ENCODE measurements around the gene CABS1.

The CABS1 gene

DNA sequence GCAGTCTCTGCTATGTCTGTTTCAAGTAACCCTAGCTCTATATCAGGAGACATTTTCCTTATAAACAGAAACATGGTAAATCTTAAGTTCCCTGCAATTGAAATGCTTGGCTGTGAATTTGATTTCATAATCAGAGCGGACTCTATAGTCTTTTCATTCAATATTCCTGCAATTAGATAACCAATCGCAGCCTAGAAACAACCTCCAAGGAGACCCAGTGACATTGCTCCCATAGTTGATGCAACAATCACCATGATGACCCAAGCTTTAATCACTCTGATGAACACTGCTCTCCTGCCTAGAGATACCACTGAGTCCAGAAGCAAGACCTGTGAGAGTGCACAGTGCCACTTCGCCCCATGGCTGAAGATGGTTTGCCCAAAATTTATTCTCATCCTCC is at the start of gene CABS1:
TSS of gene CABS1 (plus strand) at position 301 of the 400 bp plus-strand sequence. CDS start at position 360, 59 bp downstream.
- DNase-seq (ENCODE audit: low spot score): no peak

- no peak for DNase-seq (ENCODE audit: low spot score)
Observed at GRCh38 chr4:70288651-70289050, 46.1 kb upstream of the CABS1 start.

DNA sequence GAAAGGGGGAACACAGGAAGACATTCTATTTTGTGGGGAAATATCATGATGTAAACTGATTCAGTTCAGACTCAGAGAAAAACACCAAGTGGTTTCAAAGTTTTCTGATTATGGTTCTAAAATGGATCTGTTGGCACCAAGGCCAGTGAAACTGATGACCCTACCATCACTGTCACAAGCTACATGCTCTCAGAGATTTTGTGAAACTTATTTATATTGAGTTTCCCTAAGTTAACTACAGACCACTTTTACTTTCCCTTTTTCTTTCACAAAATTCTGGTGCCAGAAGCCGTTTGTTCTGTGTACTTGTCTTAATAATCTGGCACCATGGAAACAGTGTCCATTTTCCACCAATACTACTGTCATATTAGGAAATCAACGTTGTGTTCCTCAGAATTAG is 43.4 kb upstream of the CABS1 start:
- no peak for DNase-seq (ENCODE audit: low spot score)

- no peak for DNase-seq (ENCODE audit: low spot score)
Observed at GRCh38 chr4:70297576-70297975, 37.2 kb upstream of the CABS1 start.

DNA sequence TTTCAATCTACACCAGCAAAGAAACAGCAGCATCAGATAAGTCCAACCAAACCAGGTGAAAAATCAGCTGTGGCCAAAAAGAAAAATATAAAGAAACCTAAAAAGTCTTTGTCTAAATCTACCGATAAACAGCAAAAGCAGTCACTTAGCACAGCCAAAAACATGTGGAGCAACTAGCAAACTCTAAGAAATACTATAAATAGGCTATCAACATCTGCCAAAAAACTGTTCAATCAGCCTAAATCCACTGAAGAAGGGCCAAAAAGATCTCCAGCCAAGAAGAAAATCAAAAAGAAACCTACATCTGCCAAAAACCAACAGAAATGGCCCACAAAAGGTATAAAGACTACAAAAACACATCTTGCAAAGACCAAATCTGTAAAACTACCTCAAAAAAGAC is 36.7 kb upstream of the CABS1 start:
- DNase-seq (ENCODE audit: low spot score): no peak

- no peak for DNase-seq (ENCODE audit: low spot score)
Observed at GRCh38 chr4:70299643-70300042, 35.1 kb upstream of the CABS1 start.

DNA sequence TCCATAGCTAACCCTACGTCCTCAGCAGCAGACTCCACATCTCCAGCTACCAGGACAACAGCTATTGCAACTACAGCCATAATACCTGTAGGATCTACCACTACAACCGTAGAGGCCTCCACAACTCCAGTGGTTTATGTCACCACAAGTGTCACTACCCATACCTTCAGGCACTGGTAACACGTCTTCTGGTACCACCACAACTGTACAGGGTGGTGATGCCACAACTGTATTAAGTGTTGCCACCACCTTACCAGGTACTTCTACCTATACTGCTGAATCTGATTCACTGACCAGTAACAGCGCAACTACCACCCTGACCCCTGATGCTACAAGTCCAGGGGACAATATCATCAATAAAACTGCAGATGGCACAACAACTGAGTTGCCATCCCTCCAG is 34.6 kb upstream of the CABS1 start:
- no peak for DNase-seq (ENCODE audit: low spot score)

GRCh38 chr4:70303090-70303489 is 31.7 kb upstream of the CABS1 start:
- no peak for DNase-seq (ENCODE audit: low spot score)

DNA sequence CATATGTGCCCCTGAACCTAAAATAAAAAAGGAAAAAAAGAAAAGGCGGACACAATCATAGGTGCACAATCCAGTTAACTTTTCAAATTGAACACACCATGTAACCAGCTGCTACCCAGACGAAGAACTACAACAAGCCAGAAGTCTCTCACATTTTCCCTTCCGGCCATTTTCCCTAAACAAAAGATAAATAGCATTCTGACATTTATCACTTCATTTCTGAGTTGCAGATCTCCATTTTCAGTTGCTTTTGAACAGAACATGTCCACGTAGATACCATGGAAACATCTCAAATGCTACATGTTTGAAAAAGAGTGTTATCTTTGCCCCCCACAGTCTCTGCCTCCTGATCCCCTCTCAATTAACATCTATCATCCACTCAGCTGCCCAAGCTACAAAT is 29.2 kb upstream of the CABS1 start:
- no peak for DNase-seq (ENCODE audit: low spot score)

DNA sequence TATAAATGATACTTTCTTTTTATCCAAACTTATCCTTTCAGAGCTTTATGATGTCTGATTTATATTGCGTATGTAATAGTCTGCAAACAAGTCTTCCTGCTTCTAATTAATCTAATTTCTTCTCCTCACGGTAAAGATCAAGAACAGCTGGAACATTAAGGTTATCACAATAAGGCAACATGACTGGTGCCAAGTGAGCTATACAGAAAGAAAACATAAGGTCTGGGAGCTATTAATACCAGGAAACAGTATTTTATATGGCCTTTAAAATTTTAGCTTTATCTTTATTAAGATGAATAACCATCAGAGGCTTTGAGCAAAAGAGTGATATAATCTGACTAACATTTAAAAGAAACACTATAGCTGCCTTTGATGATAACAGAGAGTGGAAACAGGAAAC is 28.7 kb upstream of the CABS1 start:
- no peak for DNase-seq (ENCODE audit: low spot score)

DNA sequence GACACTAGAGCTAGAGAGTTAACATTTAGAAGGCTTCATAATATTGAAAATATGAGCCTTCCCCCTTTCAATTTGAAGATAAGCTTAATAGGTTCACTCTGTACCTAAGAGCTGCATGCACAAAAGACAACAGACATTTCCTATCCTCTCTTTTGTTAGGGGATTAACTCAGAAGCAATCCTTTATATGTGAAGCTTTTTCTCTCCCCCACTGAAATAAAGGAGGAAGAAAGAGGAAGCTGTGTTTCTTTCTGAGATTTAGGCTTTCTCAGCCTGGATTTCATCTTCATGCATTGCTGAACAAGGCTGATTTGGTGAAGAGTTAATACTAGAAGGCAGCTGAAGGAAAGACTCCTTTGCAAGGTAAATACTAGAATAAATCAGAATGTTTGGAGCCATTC is 21.0 kb upstream of the CABS1 start:
- no peak for DNase-seq (ENCODE audit: low spot score)

- no peak for DNase-seq (ENCODE audit: low spot score)
Observed at GRCh38 chr4:70315928-70316327, 18.9 kb upstream of the CABS1 start.

GRCh38 chr4:70326052-70326451 is 8.7 kb upstream of the CABS1 start:
- no peak for DNase-seq (ENCODE audit: low spot score)

DNA sequence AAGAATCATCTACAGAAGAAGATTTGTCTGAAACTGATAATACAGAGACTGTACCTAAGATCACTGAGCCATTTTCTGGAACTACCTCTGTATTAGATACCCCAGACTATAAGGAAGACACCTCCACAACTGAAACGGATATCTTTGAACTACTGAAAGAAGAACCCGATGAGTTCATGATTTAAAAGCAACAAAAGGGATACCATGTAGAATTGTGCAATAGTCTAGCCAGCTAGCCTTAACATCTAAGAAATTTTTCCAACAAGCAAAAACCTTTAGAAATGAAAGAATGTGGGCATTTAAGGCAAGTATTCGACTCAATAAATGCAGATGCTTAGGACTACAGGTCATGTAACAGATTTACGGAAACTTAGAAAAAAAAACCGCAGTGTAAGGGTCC is 1.3 kb downstream of the CABS1 start:
- no peak for DNase-seq (ENCODE audit: low spot score)

GRCh38 chr4:70337886-70338420 is 3.2 kb downstream of the CABS1 start:
- no peak for DNase-seq (ENCODE audit: low spot score)

DNA sequence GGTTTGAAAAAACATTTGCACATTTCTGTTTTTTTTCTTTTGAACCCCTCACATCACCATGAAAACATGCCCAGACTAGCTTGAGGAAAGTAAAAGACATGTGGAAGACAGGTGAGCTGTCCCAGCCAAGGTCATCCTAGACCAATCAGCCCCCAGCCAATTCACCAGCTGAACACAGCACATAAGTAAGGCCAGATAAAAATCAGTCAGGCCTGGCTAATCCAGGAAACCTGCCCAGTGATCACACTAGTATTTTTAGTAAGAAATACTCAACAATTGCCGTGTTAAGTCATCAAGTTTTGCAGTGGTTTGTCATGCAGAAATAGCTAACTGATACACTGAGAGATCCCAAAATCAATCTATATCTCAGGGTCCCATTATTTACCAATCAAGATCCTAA is 21.4 kb downstream of the CABS1 start:
- no peak for DNase-seq (ENCODE audit: low spot score)

DNA sequence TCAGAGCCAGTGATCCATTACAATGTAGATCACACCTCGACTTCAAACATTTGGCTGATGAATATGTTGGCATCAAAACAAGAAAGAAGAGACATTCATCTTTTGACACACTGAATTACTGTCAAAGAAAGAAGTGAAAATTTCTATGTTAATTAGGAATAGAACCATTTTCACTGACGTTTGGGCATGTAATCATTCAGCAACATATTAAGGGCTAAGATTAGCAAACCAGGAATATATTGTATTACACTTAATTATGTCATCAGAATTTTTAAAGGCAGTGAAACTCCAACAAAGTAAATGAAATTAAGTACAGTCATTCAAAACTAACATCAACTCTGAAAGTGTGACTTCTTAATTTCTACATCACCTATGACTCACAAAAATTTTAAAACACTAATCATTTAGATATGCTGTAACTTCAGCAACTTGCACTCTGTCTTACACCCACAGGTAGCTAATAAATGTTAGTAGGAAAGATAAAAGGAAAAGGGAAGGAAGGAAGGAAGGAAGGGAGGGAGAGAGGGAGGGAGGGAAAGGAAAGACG is 24.4 kb downstream of the CABS1 start:
- peak; percentile 8 for DNase-seq (ENCODE audit: low spot score)

DNA sequence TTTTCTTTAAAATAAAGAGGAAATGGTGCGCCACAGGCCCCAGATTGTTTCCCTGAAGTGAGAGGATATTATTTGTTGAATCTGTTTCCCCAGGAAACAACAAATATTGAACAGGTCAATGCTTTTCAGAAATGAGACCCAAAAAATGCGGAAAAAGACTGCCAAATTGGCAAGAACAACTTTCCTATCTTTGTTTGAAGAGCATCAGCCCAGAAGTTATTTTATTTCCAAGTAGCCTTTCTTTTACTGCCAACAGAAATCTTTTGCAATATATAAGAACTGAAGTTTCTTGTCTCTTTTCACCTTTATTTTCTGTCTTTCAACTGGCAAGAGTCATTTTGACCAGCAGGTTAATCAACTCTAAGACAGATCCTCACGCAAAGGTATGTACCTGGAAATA is 25.7 kb downstream of the CABS1 start, which contains the start of gene SMR3A:
TSS of gene SMR3A (plus strand) at position 301 of the 400 bp plus-strand sequence. CDS start 1,356 bp downstream, outside the sequence.
- DNase-seq (ENCODE audit: low spot score): no peak

DNA sequence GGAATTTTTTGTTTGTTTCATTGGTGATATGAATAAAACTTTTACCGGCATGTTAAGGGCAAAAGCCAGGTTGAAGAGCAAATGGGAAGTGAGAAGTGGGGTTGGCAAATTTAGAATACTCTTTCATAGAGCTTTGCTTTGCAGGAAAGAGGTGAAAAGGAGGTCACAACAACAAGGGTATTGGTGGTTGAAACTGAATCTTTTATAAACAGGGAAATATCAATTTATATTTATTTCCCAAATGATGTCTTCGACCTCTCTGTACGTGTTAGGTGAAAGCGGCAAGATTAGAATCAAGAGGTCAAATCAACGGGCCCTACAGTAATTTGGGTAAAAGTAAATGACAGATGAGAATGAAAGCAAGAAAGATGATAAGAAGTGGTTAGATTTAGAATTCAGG is 29.2 kb downstream of the CABS1 start:
- no peak for DNase-seq (ENCODE audit: low spot score)

DNA sequence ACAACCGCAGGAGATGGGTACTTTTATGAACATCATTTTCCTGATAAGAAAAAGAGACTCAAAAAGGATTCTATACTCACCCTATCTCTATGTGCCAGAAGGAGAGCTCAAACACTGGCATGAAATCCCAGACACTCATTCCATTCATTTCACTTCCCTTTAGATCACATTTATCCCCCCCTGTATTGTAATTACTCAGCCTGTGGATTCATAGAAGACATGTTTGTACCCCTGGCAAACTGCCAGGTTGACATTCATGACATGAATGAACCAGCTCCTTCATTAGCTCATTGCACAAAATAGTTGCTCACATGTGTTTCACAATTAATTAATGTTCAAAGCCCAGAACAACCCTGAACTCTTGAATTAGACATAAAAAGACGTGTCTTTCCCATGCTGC is 30.7 kb downstream of the CABS1 start:
- DNase-seq (ENCODE audit: low spot score): no peak

DNA sequence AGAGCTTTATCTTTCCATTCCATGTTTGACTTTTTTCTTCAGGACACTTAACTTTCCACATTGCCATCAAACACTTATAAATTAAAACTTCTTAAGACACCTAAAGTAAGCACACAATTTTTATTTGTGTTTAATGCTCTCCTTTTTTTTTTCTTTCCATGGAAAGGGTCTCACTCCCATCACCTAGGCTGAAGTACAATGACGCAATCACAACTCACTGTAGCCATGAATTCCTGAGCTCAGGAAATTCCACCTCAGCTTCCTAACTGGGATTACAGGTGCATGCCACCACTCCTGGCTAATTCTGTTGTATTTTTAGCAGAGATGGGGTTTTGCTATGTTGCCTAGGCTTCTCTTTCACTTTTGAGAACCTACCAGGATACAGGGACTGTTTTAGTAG is 33.0 kb downstream of the CABS1 start:
- no peak for DNase-seq (ENCODE audit: low spot score)

DNA sequence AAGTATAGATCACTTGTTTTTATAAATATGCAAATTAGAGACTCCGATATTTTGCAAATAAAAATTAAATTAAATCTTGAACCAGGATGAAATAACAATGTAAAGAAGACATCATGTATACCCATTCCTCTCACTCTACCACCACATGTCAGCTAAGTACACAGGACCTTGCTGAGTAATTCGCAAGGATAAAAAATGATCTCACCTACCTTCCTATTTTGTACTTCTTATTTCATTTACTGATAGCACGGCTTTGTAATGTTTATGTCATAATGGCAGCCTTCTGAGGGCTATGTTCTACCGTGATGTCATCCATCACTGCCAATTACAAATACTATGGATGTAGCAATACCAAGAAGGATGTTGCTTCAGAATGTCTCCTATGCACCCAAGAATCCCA is 37.2 kb downstream of the CABS1 start:
- DNase-seq (ENCODE audit: low spot score): no peak

- DNase-seq (ENCODE audit: low spot score): no peak
Observed at GRCh38 chr4:70372760-70373159, 38.0 kb downstream of the CABS1 start.

- no peak for DNase-seq (ENCODE audit: low spot score)
Observed at GRCh38 chr4:70380578-70380977, 45.8 kb downstream of the CABS1 start.
